ENCODE measurements around the gene NLRX1. TPM values are rescaled to one million over a fixed set of nuclear protein-coding genes. Genes with fewer than 3 reads are reported as not detected.

The NLRX1 gene
- total and polyA plus RNA-seq, 2 experiments from 2014 or later = 16.1 to 36.8 TPM

DNA sequence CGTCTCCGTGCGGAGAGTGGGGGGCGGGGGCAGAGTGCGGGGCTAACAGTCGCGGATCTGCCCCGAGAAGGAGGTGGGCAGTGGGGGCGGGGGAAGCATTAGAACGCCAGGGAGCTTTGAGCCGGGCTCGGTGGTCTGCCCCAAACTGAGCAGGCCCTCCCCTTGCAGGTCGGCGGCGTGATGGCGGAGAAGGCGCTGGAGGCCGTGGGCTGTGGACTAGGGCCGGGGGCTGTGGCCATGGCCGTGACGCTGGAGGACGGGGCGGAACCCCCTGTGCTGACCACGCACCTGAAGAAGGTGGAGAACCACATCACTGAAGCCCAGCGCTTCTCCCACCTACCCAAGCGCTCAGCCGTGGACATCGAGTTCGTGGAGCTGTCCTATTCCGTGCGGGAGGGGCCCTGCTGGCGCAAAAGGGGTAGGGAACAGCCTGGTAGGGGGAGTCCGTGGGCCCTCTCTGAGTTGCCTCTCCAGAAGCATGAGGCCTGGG lies 18.7 kb upstream of the NLRX1 start:
- TF ChIP-seq, protein P1, sequence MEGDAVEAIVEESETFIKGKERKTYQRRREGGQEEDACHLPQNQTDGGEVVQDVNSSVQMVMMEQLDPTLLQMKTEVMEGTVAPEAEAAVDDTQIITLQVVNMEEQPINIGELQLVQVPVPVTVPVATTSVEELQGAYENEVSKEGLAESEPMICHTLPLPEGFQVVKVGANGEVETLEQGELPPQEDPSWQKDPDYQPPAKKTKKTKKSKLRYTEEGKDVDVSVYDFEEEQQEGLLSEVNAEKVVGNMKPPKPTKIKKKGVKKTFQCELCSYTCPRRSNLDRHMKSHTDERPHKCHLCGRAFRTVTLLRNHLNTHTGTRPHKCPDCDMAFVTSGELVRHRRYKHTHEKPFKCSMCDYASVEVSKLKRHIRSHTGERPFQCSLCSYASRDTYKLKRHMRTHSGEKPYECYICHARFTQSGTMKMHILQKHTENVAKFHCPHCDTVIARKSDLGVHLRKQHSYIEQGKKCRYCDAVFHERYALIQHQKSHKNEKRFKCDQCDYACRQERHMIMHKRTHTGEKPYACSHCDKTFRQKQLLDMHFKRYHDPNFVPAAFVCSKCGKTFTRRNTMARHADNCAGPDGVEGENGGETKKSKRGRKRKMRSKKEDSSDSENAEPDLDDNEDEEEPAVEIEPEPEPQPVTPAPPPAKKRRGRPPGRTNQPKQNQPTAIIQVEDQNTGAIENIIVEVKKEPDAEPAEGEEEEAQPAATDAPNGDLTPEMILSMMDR (IDR thresholded peaks at IDR 0.05; ENCODE audit: low read depth, low read length) = no peak
- peaks cover 49% of the 10 kb centered on the region for H3K27me3 ChIP-seq
- no peaks in the 10 kb centered on the region for H3K9me3 ChIP-seq (ENCODE audit: low read depth)
- DNase-seq (ENCODE audit: low read depth in 1 of 2, low spot score in 1 of 2) = no peak
- H3K27ac ChIP-seq = no peak overlapping the region
- no peaks in the 10 kb centered on the region for H3K4me1 ChIP-seq (ENCODE audit: low read depth)
- no peaks in the 10 kb centered on the region for H3K36me3 ChIP-seq
- H3K4me3 ChIP-seq = peak overlapping the region; percentile 45

- H3K9me3 ChIP-seq (ENCODE audit: low read depth) = no peaks in the 10 kb centered on the region
- DNase-seq (ENCODE audit: low read depth in 1 of 2, low spot score in 1 of 2) = no peak
- TF ChIP-seq, protein P1 (IDR thresholded peaks at IDR 0.05; ENCODE audit: low read depth, low read length) = no peak
- H3K4me1 ChIP-seq (ENCODE audit: low read depth) = no peaks in the 10 kb centered on the region
- H3K27ac ChIP-seq = no peak overlapping the region
- H3K27me3 ChIP-seq = peaks cover 44% of the 10 kb centered on the region
- no peaks in the 10 kb centered on the region for H3K36me3 ChIP-seq
- H3K4me3 ChIP-seq = no peak overlapping the region
These were observed 16.5 kb upstream of the NLRX1 start for GRCh38 chr11:119152043-119152442.

GRCh38 chr11:119152604-119153003 lies 15.9 kb upstream of the NLRX1 start:
- Histone ChIP-seq H3K4me3 (no peak overlapping the region), H3K27me3 (peaks cover 40% of the 10 kb centered on the region), H3K36me3 (no peaks in the 10 kb centered on the region), H3K27ac (no peak overlapping the region), H3K4me1 (ENCODE audit: low read depth) (no peaks in the 10 kb centered on the region), H3K9me3 (ENCODE audit: low read depth) (no peaks in the 10 kb centered on the region)
- DNase-seq (ENCODE audit: low read depth in 1 of 2, low spot score in 1 of 2) = no peak
- TF ChIP-seq, protein P1 (IDR thresholded peaks at IDR 0.05; ENCODE audit: low read depth, low read length) = no peak

DNA sequence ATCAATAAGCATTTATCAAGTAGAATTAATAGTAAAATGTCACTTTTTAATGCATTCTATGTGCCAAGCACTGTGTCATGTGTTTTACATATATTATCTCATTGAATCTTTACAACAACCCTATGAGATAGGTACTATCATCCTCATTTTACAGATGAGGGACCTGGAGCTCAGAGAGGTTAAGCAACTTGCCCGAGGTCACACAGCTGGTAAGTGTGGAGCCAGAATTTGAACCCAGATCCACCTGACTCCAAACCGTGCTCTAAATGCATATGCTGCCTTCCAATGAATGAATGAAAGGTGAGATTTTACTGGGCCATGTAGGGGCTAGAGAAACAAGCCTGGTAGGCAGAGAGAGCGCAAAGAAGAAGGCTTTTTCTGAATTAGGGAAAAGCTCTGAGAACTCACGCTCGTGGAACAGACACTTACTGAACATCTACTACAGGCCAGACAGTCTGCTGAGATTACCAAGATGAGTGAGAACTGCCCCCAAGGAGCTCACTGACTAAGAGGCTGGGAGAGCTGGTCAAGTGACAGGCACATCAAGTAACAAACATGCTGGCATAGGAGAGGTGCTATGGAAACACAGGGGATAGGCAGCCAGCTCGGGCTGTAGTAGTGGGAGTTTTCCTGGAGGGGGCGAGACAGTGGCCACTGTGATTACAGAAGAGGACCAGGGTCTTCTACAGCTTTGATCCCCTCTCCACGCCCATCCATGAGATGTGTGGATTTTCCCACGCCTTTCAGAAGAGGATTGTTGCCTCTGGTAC lies 15.3 kb upstream of the NLRX1 start:
- peaks cover 33% of the 10 kb centered on the region for H3K27me3 ChIP-seq
- no peak overlapping the region for H3K4me3 ChIP-seq
- TF ChIP-seq, protein P1 (IDR thresholded peaks at IDR 0.05; ENCODE audit: low read depth, low read length) = no peak
- H3K27ac ChIP-seq = no peak overlapping the region
- H3K4me1 ChIP-seq (ENCODE audit: low read depth) = no peaks in the 10 kb centered on the region
- no peaks in the 10 kb centered on the region for H3K36me3 ChIP-seq
- peak in 1 of 2 donors; percentile 25 for DNase-seq (ENCODE audit: low read depth in 1 of 2, low spot score in 1 of 2)
- H3K9me3 ChIP-seq (ENCODE audit: low read depth) = no peaks in the 10 kb centered on the region

GRCh38 chr11:119154178-119154577 lies 14.3 kb upstream of the NLRX1 start:
- no peaks in the 10 kb centered on the region for H3K9me3 ChIP-seq (ENCODE audit: low read depth)
- H3K36me3 ChIP-seq = no peaks in the 10 kb centered on the region
- H3K27me3 ChIP-seq = peaks cover 24% of the 10 kb centered on the region
- DNase-seq (ENCODE audit: low read depth in 1 of 2, low spot score in 1 of 2) = no peak
- H3K4me3 ChIP-seq = no peak overlapping the region
- H3K27ac ChIP-seq = no peak overlapping the region
- H3K4me1 ChIP-seq (ENCODE audit: low read depth) = no peaks in the 10 kb centered on the region
- TF ChIP-seq, protein P1 (IDR thresholded peaks at IDR 0.05; ENCODE audit: low read depth, low read length) = no peak
